WTC11 (cell line): ENCODE results near the gene WDR27. TPM values are rescaled to one million over a fixed set of nuclear protein-coding genes. Genes with fewer than 3 reads are reported as not detected.

Experiments used
- ATAC-seq: fragments of 200-7000 bp; cut with Tn5 transposase; 2 replicates; pipeline ENCODE4 v1.10.0; 2021; ENCODE audit warnings: mild to moderate bottlenecking, moderate library complexity
- CTCF ChIA-PET: fragments of 300-600 bp; sonication (Branson Sonifier 250); formaldehyde crosslinking; loops from one replicate; lab custom pipeline; 2021; ENCODE audit warnings: antibody characterized with exemption; lab: Charles Lee
- POLR2A ChIA-PET: fragments of 350-600 bp; sonication (Branson Sonifier 250); formaldehyde crosslinking; loops from one replicate; lab custom pipeline; 2021; ENCODE audit warnings: antibody characterized with exemption; lab: Charles Lee
- DNase-seq: peaks from one replicate; pipeline ENCODE4 v3.0.0; 2021; ENCODE audit warnings: low spot score
- H3K27ac Mint-ChIP-seq: 2 replicates; pipeline ENCODE4 v1.8.0; 2021; ENCODE audit warnings: mixed read lengths
- H3K27me3 Mint-ChIP-seq: 2 replicates; pipeline ENCODE4 v1.8.0; 2021; ENCODE audit warnings: low read depth, mild to moderate bottlenecking, moderate library complexity, mixed read lengths
- H3K36me3 Mint-ChIP-seq: 2 replicates; pipeline ENCODE4 v1.8.0; 2021; ENCODE audit warnings: mixed read lengths
- H3K4me1 Mint-ChIP-seq: 2 replicates; pipeline ENCODE4 v1.8.0; 2022; ENCODE audit warnings: mixed read lengths
- H3K4me3 Mint-ChIP-seq: 2 replicates; pipeline ENCODE4 v1.8.0; 2021; ENCODE audit warnings: mild to moderate bottlenecking, moderate library complexity, mixed read lengths
- H3K9me3 Mint-ChIP-seq: 2 replicates; pipeline ENCODE4 v1.8.0; 2021; ENCODE audit warnings: mixed read lengths
- ARID4B ChIP-seq: sonication (generic); formaldehyde crosslinking; IDR thresholded peaks from 2 replicates; pipeline ENCODE4 v1.8.0; 2023; ENCODE audit warnings: missing genetic modification reagents, mild to moderate bottlenecking, borderline replicate concordance
- CBFB ChIP-seq: sonication (generic); formaldehyde crosslinking; IDR thresholded peaks from 2 replicates; pipeline ENCODE4 v1.8.1; 2022; ENCODE audit warnings: mild to moderate bottlenecking, low read depth, missing genetic modification reagents
- E2F1 ChIP-seq: sonication (generic); formaldehyde crosslinking; IDR thresholded peaks from 2 replicates; pipeline ENCODE4 v1.8.0; 2022; ENCODE audit warnings: mild to moderate bottlenecking, missing genetic modification reagents
- ESRRA ChIP-seq: sonication (generic); formaldehyde crosslinking; IDR thresholded peaks from 2 replicates; pipeline ENCODE4 v1.8.1; 2022; ENCODE audit warnings: mild to moderate bottlenecking, missing genetic modification reagents, borderline replicate concordance
- FOXJ3 ChIP-seq: sonication (generic); formaldehyde crosslinking; IDR thresholded peaks from 2 replicates; pipeline ENCODE4 v1.9.0; 2021; ENCODE audit warnings: missing genetic modification reagents, mild to moderate bottlenecking, borderline replicate concordance
- FOXP1 ChIP-seq: sonication (generic); formaldehyde crosslinking; IDR thresholded peaks from 2 replicates; pipeline ENCODE4 v1.8.0; 2022; ENCODE audit warnings: missing genetic modification reagents, mild to moderate bottlenecking, moderate library complexity, borderline replicate concordance
- MXD4 ChIP-seq: fragments of 250-450 bp; sonication (Bioruptor Pico); IDR thresholded peaks from 2 replicates; pipeline ENCODE4 v1.8.0; 2021; ENCODE audit warnings: mild to moderate bottlenecking, moderate library complexity, borderline replicate concordance
- NFATC4 ChIP-seq: fragments of 250-450 bp; sonication (Bioruptor Pico); IDR thresholded peaks from 2 replicates; pipeline ENCODE4 v1.9.0; 2021; ENCODE audit warnings: mild to moderate bottlenecking
- NFE2L1 ChIP-seq: sonication (generic); formaldehyde crosslinking; IDR thresholded peaks from 2 replicates; pipeline ENCODE4 v1.8.1; 2023; ENCODE audit warnings: missing genetic modification reagents
- NFYB ChIP-seq: sonication (generic); formaldehyde crosslinking; conservative IDR thresholded peaks from 2 replicates; pipeline ENCODE4 v1.8.0; 2022; ENCODE audit warnings: low read depth, missing genetic modification reagents
- NR2C2 ChIP-seq: sonication (generic); formaldehyde crosslinking; IDR thresholded peaks from 2 replicates; pipeline ENCODE4 v1.8.0; 2022; ENCODE audit warnings: mild to moderate bottlenecking, missing genetic modification reagents
- NR3C1 ChIP-seq: sonication (generic); formaldehyde crosslinking; conservative IDR thresholded peaks from 2 replicates; pipeline ENCODE4 v1.8.1; 2023; ENCODE audit warnings: low read depth, mild to moderate bottlenecking, missing genetic modification reagents
- SMAD3 ChIP-seq: sonication (generic); formaldehyde crosslinking; IDR thresholded peaks from 2 replicates; pipeline ENCODE4 v1.8.0; 2022; ENCODE audit warnings: missing genetic modification reagents, mild to moderate bottlenecking, borderline replicate concordance
- TEAD1 ChIP-seq: sonication (generic); formaldehyde crosslinking; IDR thresholded peaks from 2 replicates; pipeline ENCODE4 v1.8.0; 2022; ENCODE audit warnings: mild to moderate bottlenecking, missing genetic modification reagents
- ZNF138 ChIP-seq: sonication (generic); formaldehyde crosslinking; conservative IDR thresholded peaks from 2 replicates; pipeline ENCODE4 v1.8.1; 2022; ENCODE audit warnings: mild to moderate bottlenecking, moderate library complexity, missing genetic modification reagents
- ZNF396 ChIP-seq: fragments of 250-450 bp; sonication (Bioruptor Pico); IDR thresholded peaks from 2 replicates; pipeline ENCODE4 v1.8.0; 2021; ENCODE audit warnings: mild to moderate bottlenecking, moderate library complexity, borderline replicate concordance
- ZNF423 ChIP-seq: fragments of 250-450 bp; sonication (Bioruptor Pico); IDR thresholded peaks from 2 replicates; pipeline ENCODE4 v2.1.2; 2022; ENCODE audit warnings: mild to moderate bottlenecking, moderate library complexity
- total RNA-seq: library from RNA; stranded (reverse); gene quantifications from 3 replicates; pipeline ENCODE4 v1.2.3, GENCODE V29; 2021
- TF ChIP-seq, protein P1 (sequence below): sonication (generic); formaldehyde crosslinking; IDR thresholded peaks from 2 replicates; pipeline ENCODE4 v1.8.1; 2023; ENCODE audit warnings: mild to moderate bottlenecking, missing genetic modification reagents
- TF ChIP-seq, protein P2 (sequence below): sonication (generic); formaldehyde crosslinking; IDR thresholded peaks from 2 replicates; pipeline ENCODE4 v1.8.0; 2023; ENCODE audit warnings: missing genetic modification reagents
- TF ChIP-seq, protein P3 (sequence below): sonication (generic); formaldehyde crosslinking; IDR thresholded peaks from 2 replicates; pipeline ENCODE4 v1.8.0; 2023; ENCODE audit warnings: mild to moderate bottlenecking, missing genetic modification reagents

Gene WDR27
- total RNA-seq, 1 experiment from 2014 or later: 126 TPM

- TF ChIP-seq NFATC4 (CRISPR knock-in tag): no peak
- TF ChIP-seq CBFB (CRISPR knock-in tag): no peak
- no peak for TF ChIP-seq ARID4B (CRISPR knock-in tag)
- no peak for TF ChIP-seq ZNF423 (CRISPR knock-in tag)
- TF ChIP-seq, protein P1, sequence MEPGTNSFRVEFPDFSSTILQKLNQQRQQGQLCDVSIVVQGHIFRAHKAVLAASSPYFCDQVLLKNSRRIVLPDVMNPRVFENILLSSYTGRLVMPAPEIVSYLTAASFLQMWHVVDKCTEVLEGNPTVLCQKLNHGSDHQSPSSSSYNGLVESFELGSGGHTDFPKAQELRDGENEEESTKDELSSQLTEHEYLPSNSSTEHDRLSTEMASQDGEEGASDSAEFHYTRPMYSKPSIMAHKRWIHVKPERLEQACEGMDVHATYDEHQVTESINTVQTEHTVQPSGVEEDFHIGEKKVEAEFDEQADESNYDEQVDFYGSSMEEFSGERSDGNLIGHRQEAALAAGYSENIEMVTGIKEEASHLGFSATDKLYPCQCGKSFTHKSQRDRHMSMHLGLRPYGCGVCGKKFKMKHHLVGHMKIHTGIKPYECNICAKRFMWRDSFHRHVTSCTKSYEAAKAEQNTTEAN (CRISPR knock-in tag): no peak
- no peak for TF ChIP-seq FOXJ3 (CRISPR knock-in tag)
- no peak for TF ChIP-seq ESRRA (CRISPR knock-in tag)
- TF ChIP-seq, protein P2, sequence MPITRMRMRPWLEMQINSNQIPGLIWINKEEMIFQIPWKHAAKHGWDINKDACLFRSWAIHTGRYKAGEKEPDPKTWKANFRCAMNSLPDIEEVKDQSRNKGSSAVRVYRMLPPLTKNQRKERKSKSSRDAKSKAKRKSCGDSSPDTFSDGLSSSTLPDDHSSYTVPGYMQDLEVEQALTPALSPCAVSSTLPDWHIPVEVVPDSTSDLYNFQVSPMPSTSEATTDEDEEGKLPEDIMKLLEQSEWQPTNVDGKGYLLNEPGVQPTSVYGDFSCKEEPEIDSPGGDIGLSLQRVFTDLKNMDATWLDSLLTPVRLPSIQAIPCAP: no peak
- no peak for TF ChIP-seq FOXP1 (CRISPR knock-in tag)
- no peak for TF ChIP-seq E2F1 (CRISPR knock-in tag)
- TF ChIP-seq, protein P3, sequence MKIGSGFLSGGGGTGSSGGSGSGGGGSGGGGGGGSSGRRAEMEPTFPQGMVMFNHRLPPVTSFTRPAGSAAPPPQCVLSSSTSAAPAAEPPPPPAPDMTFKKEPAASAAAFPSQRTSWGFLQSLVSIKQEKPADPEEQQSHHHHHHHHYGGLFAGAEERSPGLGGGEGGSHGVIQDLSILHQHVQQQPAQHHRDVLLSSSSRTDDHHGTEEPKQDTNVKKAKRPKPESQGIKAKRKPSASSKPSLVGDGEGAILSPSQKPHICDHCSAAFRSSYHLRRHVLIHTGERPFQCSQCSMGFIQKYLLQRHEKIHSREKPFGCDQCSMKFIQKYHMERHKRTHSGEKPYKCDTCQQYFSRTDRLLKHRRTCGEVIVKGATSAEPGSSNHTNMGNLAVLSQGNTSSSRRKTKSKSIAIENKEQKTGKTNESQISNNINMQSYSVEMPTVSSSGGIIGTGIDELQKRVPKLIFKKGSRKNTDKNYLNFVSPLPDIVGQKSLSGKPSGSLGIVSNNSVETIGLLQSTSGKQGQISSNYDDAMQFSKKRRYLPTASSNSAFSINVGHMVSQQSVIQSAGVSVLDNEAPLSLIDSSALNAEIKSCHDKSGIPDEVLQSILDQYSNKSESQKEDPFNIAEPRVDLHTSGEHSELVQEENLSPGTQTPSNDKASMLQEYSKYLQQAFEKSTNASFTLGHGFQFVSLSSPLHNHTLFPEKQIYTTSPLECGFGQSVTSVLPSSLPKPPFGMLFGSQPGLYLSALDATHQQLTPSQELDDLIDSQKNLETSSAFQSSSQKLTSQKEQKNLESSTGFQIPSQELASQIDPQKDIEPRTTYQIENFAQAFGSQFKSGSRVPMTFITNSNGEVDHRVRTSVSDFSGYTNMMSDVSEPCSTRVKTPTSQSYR (CRISPR knock-in tag): no peak
- no peak for TF ChIP-seq NFYB (CRISPR knock-in tag)
- no peak for TF ChIP-seq ZNF396 (CRISPR knock-in tag)
- TF ChIP-seq SMAD3 (CRISPR knock-in tag): no peak
- no peak for TF ChIP-seq NR2C2
- no peak for TF ChIP-seq NR3C1
- TF ChIP-seq TEAD1 (CRISPR knock-in tag): no peak
- no peak for TF ChIP-seq NFE2L1
- no peak for TF ChIP-seq ZNF138 (CRISPR knock-in tag)
- no peak for TF ChIP-seq MXD4 (CRISPR knock-in tag)
- Mint-ChIP-seq H3K36me3 (peaks cover 12% of the 10 kb centered on the region), H3K27me3 (no peaks in the 10 kb centered on the region), H3K27ac (no peak overlapping the region), H3K4me3 (no peak overlapping the region), H3K4me1 (peaks cover 8% of the 10 kb centered on the region; the same call in 1 of the 2 replicates), H3K9me3 (peaks cover 5% of the 10 kb centered on the region)
- DNase-seq (no peak), ATAC-seq (no peak)
- CTCF ChIA-PET: no interaction called here
- POLR2A ChIA-PET: no interaction called here
Measured at GRCh38 chr6:169590376-169590939, 111.4 kb downstream of the WDR27 start.
